Measurements from ENCODE around the gene ST6GALNAC5.

Gene ST6GALNAC5

GRCh38 chr1:77048615-77049005 lies 181.3 kb downstream of the ST6GALNAC5 start:
- FAIRE-seq (no peak), DNase-seq (ENCODE audit: insufficient read length, low spot score) (no peak)
- TF ChIP-seq PAX5 (IDR thresholded peaks at IDR 0.05; ENCODE audit: insufficient read depth, low read length, severe bottlenecking), result no peak
- TF ChIP-seq POLR2AphosphoS5 (IDR thresholded peaks at IDR 0.05; ENCODE audit: low read depth, low read length), result no peak
- TF ChIP-seq TAF1 (IDR thresholded peaks at IDR 0.05; ENCODE audit: low read depth, low read length), result no peak
- no peak for TF ChIP-seq POU2F2 (IDR thresholded peaks at IDR 0.05; ENCODE audit: low read depth, low read length)
- TF ChIP-seq SPI1 (IDR thresholded peaks at IDR 0.05; ENCODE audit: low read depth, low read length), result no peak

GRCh38 chr1:77051425-77051824 lies 184.1 kb downstream of the ST6GALNAC5 start:
- no peak for TF ChIP-seq PAX5 (IDR thresholded peaks at IDR 0.05; ENCODE audit: insufficient read depth, low read length, severe bottlenecking)
- no peak for TF ChIP-seq POU2F2 (IDR thresholded peaks at IDR 0.05; ENCODE audit: low read depth, low read length)
- FAIRE-seq (no peak), DNase-seq (ENCODE audit: insufficient read length, low spot score) (no peak)

GRCh38 chr1:77056525-77056924 lies 189.2 kb downstream of the ST6GALNAC5 start:
- DNase-seq (ENCODE audit: insufficient read length, low spot score) (no peak), FAIRE-seq (no peak)
- TF ChIP-seq PAX5 (IDR thresholded peaks at IDR 0.05; ENCODE audit: insufficient read depth, low read length, severe bottlenecking), result no peak
- TF ChIP-seq POU2F2 (IDR thresholded peaks at IDR 0.05; ENCODE audit: low read depth, low read length), result no peak
- no peak for TF ChIP-seq POLR2AphosphoS5 (IDR thresholded peaks at IDR 0.05; ENCODE audit: low read depth, low read length)
- no peak for TF ChIP-seq SPI1 (IDR thresholded peaks at IDR 0.05; ENCODE audit: low read depth, low read length)

GRCh38 chr1:77057994-77058585 lies 190.8 kb downstream of the ST6GALNAC5 start:
- no peak for DNase-seq (ENCODE audit: insufficient read length, low spot score)
- no peak for TF ChIP-seq SPI1 (IDR thresholded peaks at IDR 0.05; ENCODE audit: low read depth, low read length)
- no peak for TF ChIP-seq TAF1 (IDR thresholded peaks at IDR 0.05; ENCODE audit: low read depth, low read length)
- TF ChIP-seq POU2F2 (IDR thresholded peaks at IDR 0.05; ENCODE audit: low read depth, low read length), result no peak
- TF ChIP-seq POLR2AphosphoS5 (IDR thresholded peaks at IDR 0.05; ENCODE audit: low read depth, low read length), result no peak
- TF ChIP-seq PAX5 (IDR thresholded peaks at IDR 0.05; ENCODE audit: insufficient read depth, low read length, severe bottlenecking), result no peak
- no peak for TF ChIP-seq POLR2A (IDR thresholded peaks at IDR 0.05; ENCODE audit: low read depth, low read length)
- FAIRE-seq, result no peak

GRCh38 chr1:77060000-77060399 lies 192.7 kb downstream of the ST6GALNAC5 start:
- no peak for FAIRE-seq
- DNase-seq (ENCODE audit: insufficient read length, low spot score), result no peak
- TF ChIP-seq TAF1 (IDR thresholded peaks at IDR 0.05; ENCODE audit: low read depth, low read length) (no peak), POLR2A (IDR thresholded peaks at IDR 0.05; ENCODE audit: low read depth, low read length) (no peak), PAX5 (IDR thresholded peaks at IDR 0.05; ENCODE audit: insufficient read depth, low read length, severe bottlenecking) (no peak), POU2F2 (IDR thresholded peaks at IDR 0.05; ENCODE audit: low read depth, low read length) (no peak), POLR2AphosphoS5 (IDR thresholded peaks at IDR 0.05; ENCODE audit: low read depth, low read length) (no peak), SPI1 (IDR thresholded peaks at IDR 0.05; ENCODE audit: low read depth, low read length) (no peak)

GRCh38 chr1:77061162-77061561 lies 193.9 kb downstream of the ST6GALNAC5 start:
- FAIRE-seq (no peak), DNase-seq (ENCODE audit: insufficient read length, low spot score) (no peak)
- TF ChIP-seq POLR2AphosphoS5 (IDR thresholded peaks at IDR 0.05; ENCODE audit: low read depth, low read length) (no peak), POU2F2 (IDR thresholded peaks at IDR 0.05; ENCODE audit: low read depth, low read length) (no peak), PAX5 (IDR thresholded peaks at IDR 0.05; ENCODE audit: insufficient read depth, low read length, severe bottlenecking) (no peak)

GRCh38 chr1:77063118-77063517 lies 195.8 kb downstream of the ST6GALNAC5 start:
- FAIRE-seq, result no peak
- TF ChIP-seq POLR2AphosphoS5 (IDR thresholded peaks at IDR 0.05; ENCODE audit: low read depth, low read length), result no peak
- no peak for TF ChIP-seq TAF1 (IDR thresholded peaks at IDR 0.05; ENCODE audit: low read depth, low read length)
- TF ChIP-seq PAX5 (IDR thresholded peaks at IDR 0.05; ENCODE audit: insufficient read depth, low read length, severe bottlenecking), result no peak
- TF ChIP-seq SPI1 (IDR thresholded peaks at IDR 0.05; ENCODE audit: low read depth, low read length), result no peak
- TF ChIP-seq POU2F2 (IDR thresholded peaks at IDR 0.05; ENCODE audit: low read depth, low read length), result no peak
- no peak for DNase-seq (ENCODE audit: insufficient read length, low spot score)

- TF ChIP-seq SPI1 (IDR thresholded peaks at IDR 0.05; ENCODE audit: low read depth, low read length) (no peak), PAX5 (IDR thresholded peaks at IDR 0.05; ENCODE audit: insufficient read depth, low read length, severe bottlenecking) (no peak), TAF1 (IDR thresholded peaks at IDR 0.05; ENCODE audit: low read depth, low read length) (no peak), POU2F2 (IDR thresholded peaks at IDR 0.05; ENCODE audit: low read depth, low read length) (no peak), POLR2A (IDR thresholded peaks at IDR 0.05; ENCODE audit: low read depth, low read length) (no peak), POLR2AphosphoS5 (IDR thresholded peaks at IDR 0.05; ENCODE audit: low read depth, low read length) (no peak)
- FAIRE-seq, result no peak
These were observed 197.0 kb downstream of the ST6GALNAC5 start for GRCh38 chr1:77064246-77064645.

GRCh38 chr1:77065693-77066342 lies 198.5 kb downstream of the ST6GALNAC5 start:
- TF ChIP-seq POLR2AphosphoS5 (IDR thresholded peaks at IDR 0.05; ENCODE audit: low read depth, low read length), result no peak
- no peak for TF ChIP-seq PAX5 (IDR thresholded peaks at IDR 0.05; ENCODE audit: insufficient read depth, low read length, severe bottlenecking)
- no peak for TF ChIP-seq POU2F2 (IDR thresholded peaks at IDR 0.05; ENCODE audit: low read depth, low read length)
- TF ChIP-seq SPI1 (IDR thresholded peaks at IDR 0.05; ENCODE audit: low read depth, low read length), result no peak
- no peak for TF ChIP-seq POLR2A (IDR thresholded peaks at IDR 0.05; ENCODE audit: low read depth, low read length)
- DNase-seq (ENCODE audit: insufficient read length, low spot score), result no peak

More at GRCh38 chr1:77064246-77064645, 197.0 kb downstream of the ST6GALNAC5 start:
- DNase-seq (ENCODE audit: insufficient read length, low spot score), result no peak

GRCh38 chr1:77068013-77068412 lies 200.7 kb downstream of the ST6GALNAC5 start:
- FAIRE-seq (no peak), DNase-seq (ENCODE audit: insufficient read length, low spot score) (no peak)
- TF ChIP-seq PAX5 (IDR thresholded peaks at IDR 0.05; ENCODE audit: insufficient read depth, low read length, severe bottlenecking) (no peak), POU2F2 (IDR thresholded peaks at IDR 0.05; ENCODE audit: low read depth, low read length) (no peak), POLR2AphosphoS5 (IDR thresholded peaks at IDR 0.05; ENCODE audit: low read depth, low read length) (no peak), POLR2A (IDR thresholded peaks at IDR 0.05; ENCODE audit: low read depth, low read length) (no peak)

More at GRCh38 chr1:77065693-77066342, 198.5 kb downstream of the ST6GALNAC5 start:
- FAIRE-seq, result no peak
